GM13977 (cell line): ENCODE measurements around the gene ARFGAP1.

Experiments
- DNase-seq: peaks from one replicate; pipeline ENCODE4 v3.0.0; 2012; ENCODE audit warnings: low spot score
- in situ Hi-C: fragments of 300-500 bp; cut with MboI; formaldehyde crosslinking; loops from one replicate; pipeline ENCODE4 v1.12.0; 2022; ENCODE audit warnings: low sequenced_read_pairs, low pct_unique_long_range_greater_than_20kb, mixed read lengths, inconsistent platforms; ENCODE audit not compliant: unreplicated experiment
- TF ChIP-seq, protein P1 (sequence below): IDR thresholded peaks from 2 replicates; pipeline ENCODE4 v1.5.1; 2012; ENCODE audit warnings: mild to moderate bottlenecking, control low read depth; ENCODE audit not compliant: insufficient read depth; ENCODE audit errors: extremely low read depth, missing control alignments

Gene ARFGAP1

DNA sequence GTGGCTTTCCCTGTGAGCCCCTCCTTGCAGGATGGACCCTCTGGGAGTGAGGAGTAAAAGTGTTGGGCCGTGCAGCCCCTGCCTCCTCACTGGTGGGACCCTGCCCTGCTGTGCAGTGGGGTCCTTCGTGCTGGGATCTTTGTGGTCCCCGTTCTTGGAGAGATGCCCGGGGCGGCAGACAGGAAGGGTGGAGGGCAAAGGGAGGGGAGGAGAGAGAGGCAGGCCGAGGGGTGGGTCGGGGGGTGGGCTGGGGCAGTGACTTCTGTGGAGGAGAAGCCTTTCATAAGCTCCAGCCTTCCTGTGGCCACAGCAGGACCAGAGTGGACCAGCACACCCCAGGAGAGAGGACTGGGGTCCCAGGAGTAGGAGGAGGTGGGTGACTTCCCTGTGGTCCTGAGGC is 20.3 kb downstream of the ARFGAP1 start, which contains the start of gene COL20A1:
TSS of gene COL20A1 (plus strand) at position 283 of the 400 bp plus-strand sequence. CDS start 1,922 bp downstream, outside the sequence.
- in situ Hi-C loops: no loop called here
- no peak for DNase-seq
- TF ChIP-seq, protein P1, sequence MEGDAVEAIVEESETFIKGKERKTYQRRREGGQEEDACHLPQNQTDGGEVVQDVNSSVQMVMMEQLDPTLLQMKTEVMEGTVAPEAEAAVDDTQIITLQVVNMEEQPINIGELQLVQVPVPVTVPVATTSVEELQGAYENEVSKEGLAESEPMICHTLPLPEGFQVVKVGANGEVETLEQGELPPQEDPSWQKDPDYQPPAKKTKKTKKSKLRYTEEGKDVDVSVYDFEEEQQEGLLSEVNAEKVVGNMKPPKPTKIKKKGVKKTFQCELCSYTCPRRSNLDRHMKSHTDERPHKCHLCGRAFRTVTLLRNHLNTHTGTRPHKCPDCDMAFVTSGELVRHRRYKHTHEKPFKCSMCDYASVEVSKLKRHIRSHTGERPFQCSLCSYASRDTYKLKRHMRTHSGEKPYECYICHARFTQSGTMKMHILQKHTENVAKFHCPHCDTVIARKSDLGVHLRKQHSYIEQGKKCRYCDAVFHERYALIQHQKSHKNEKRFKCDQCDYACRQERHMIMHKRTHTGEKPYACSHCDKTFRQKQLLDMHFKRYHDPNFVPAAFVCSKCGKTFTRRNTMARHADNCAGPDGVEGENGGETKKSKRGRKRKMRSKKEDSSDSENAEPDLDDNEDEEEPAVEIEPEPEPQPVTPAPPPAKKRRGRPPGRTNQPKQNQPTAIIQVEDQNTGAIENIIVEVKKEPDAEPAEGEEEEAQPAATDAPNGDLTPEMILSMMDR: no peak

DNA sequence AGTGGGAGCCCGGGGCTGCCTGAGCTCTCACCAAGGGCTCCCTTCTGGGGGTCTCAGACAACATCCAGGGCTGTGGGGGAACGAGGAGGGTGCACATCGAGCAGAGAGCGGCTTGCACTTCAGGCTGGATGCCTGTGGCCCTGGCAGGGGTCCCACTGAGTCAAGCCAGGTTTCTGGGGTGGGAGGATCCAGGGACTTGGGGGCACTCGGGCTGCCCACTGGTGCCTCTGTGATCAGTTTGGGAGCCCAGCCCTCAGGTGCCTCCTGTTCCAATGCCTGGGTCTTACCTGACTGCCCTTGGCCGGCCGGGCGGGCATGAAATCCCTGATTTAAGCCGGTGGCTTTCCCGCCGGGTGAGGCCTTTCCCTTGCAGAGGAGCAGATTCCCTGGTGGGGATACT is 20.8 kb downstream of the ARFGAP1 start:
- TF ChIP-seq, protein P1: no peak
- DNase-seq: no peak
- in situ Hi-C loops: no loop called here

DNA sequence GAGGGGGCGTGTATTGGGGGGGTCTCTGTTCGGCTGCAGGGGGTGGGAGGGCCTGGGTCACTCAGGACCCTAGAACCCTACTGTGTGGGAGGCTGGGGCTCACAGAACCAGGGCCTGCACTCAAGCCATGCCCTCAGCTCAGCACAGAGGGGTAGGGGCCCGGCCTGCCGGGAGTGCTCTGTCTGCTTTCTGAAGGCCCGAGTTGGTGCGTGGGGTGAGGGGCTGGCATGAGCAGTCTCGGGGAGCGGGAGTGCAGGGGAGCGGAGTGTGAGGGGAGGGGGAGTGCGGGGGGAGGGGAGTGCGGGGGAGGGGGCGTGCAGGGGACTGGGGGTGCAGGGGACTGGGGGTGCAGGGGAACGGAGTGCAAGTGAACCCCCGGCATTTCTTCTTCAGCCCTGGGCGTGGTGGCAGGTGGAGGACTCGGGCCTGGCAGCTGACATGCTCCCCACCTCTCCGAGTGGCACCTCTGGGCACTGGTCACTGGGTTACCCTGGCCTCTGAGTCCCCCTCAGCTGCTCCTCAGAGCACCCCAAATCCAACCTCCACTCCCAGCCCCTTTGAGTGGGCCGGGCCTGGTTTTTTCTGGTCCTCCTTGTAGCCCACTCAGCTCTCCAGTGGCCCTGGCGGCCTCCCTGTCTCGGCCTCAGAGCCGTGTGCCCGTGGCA is 21.4 kb downstream of the ARFGAP1 start:
- no peak for DNase-seq
- in situ Hi-C loops: no loop called here
- TF ChIP-seq, protein P1: no peak

DNA sequence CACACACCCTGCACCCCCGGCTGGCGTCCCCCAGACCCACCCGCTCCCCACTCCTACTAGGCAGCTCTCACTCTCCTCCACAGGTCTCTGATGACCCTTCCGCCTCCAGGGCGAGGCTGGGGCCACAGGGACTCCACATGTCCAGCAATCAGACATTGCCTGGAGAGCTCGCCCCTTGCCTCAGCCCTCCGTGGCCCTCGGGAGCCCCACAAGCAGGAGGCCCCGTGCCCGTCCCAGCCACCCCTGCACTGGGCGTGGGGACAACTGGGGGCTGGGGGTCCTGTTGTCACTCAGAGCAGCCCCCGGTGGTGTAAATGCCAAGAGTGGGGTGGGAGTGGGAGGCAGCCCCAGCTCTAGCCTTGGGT is 21.9 kb downstream of the ARFGAP1 start:
- no peak for DNase-seq
- TF ChIP-seq, protein P1: no peak
- in situ Hi-C loops: no loop called here

DNA sequence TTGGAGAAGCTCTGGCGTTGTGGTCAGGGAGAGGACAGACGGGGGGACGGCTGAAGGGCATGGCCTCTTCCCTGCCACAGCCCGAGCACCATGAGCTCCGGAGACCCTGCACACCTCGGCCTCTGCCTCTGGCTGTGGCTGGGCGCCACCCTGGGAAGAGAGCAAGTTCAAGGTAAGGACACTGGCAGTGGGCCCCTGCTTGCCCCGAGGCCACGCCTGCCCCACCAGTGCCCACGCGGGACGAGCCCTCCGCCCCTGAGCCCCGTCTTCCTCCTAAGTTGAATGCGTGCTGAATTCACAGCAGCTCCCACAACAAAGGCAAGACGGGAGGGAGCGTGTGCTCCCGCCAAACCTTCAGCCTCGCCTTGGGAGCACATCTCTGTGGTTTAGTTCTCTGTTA is 22.4 kb downstream of the ARFGAP1 start:
- TF ChIP-seq, protein P1: no peak
- in situ Hi-C loops: no loop called here
- DNase-seq: no peak

DNA sequence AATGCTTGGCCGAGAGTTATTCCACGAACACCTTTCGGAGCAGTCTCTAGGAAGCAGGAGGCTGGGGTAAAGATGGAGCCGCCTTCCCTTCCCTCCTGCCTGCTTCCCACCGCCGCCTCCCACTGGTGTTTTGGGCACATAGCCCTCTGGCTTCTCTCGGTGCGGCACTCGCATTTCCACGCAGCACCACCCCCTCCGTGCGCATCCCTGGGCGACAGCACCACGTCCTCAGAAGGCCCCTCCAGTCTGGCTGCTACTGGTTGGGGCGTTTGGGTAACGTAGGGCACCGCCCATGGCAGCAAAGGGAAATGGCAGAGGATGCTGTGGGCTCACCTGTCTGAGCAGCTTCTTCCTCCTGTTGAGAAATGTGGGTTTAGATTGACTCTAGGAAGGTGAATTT is 22.8 kb downstream of the ARFGAP1 start:
- DNase-seq: no peak
- TF ChIP-seq, protein P1: no peak
- in situ Hi-C loops: no loop called here

DNA sequence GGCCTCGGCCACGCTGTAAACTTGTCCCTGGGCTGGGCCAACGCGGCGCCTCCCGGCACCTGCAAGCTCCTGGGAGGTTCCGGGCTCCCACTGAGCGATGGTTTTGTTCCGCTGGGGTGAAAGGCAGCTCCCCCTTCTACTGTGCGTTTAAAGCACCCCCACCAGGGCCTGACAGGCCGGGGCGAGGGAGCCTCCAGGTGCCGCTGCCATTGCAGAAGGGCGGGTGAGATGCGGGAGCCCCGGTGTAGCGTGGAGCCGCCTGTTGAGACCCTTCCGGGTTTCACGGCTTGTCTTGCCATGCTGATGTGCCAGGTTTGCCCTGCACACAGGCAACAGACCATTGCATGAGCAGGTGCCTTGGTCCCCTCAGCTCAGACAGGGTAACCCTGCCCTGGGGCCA is 23.2 kb downstream of the ARFGAP1 start:
- DNase-seq: no peak
- in situ Hi-C loops: no loop called here

More for the DNA sequence above, 23.2 kb downstream of the ARFGAP1 start:
- TF ChIP-seq, protein P1: no peak
